ENCODE data around the gene AP3S2.

DNA sequence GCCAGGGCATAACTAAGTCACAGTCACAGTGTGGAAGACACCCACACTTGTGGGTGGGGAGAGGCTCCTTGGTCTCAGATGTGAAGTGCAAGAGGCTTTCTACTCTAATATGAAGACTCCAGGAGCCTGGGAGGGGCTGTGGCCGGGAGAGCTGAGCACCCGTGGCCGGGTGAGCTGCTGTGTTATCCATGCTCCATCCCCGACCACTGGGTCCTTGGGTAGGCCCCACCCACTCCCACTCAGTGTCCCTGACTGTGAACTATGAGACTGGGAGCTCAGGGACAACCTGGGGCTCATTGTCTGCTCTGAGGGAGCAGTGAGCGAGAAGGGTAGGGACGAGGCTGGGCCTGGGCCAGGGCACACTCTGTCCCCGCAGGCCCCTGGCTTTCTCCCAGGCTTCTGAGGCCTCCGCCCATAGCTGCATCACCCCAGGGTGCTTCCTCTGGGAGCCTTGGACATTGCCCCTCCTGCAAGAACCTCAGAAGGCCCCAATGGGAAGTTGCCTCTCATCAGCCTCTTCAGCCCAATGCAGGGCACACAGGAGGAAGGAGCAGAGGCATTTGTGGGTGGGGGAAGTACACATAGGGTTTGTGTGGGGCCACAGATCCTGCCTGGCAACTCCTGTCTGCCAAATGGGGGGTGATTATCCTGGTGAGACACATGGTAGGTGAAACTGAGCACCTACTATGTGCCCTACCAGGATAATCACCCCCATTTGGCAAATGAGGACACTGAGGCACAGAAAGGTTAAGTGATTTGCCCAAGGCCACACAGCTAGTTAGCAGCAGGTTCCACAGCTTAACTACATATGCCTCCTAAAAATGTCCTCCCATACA is 81.6 kb downstream of the AP3S2 start:
- TF ChIP-seq, protein P1, sequence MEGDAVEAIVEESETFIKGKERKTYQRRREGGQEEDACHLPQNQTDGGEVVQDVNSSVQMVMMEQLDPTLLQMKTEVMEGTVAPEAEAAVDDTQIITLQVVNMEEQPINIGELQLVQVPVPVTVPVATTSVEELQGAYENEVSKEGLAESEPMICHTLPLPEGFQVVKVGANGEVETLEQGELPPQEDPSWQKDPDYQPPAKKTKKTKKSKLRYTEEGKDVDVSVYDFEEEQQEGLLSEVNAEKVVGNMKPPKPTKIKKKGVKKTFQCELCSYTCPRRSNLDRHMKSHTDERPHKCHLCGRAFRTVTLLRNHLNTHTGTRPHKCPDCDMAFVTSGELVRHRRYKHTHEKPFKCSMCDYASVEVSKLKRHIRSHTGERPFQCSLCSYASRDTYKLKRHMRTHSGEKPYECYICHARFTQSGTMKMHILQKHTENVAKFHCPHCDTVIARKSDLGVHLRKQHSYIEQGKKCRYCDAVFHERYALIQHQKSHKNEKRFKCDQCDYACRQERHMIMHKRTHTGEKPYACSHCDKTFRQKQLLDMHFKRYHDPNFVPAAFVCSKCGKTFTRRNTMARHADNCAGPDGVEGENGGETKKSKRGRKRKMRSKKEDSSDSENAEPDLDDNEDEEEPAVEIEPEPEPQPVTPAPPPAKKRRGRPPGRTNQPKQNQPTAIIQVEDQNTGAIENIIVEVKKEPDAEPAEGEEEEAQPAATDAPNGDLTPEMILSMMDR (IDR thresholded peaks at IDR 0.05): no peak
- no peak for TF ChIP-seq POLR2A (IDR thresholded peaks at IDR 0.05)

Measured in testis (tissue), 2 donors.